SK-N-DZ (cell line): ENCODE results near the gene TNPO2. TPM values are rescaled to one million over a fixed set of nuclear protein-coding genes. Genes with fewer than 3 reads are reported as not detected.
A peak's percentile ranks its signal among the peaks of the same experiment; 100 is the strongest.

Experiments
- DNase-seq: peaks from one replicate; pipeline ENCODE4 v3.0.0-alpha.2; 2015; ENCODE audit warnings: low spot score
- polyA plus RNA-seq, 2 experiments: library from polyadenylated mRNA; depleted of rRNA; stranded (reverse); fragments of >200 nt; gene quantifications; 2 replicates each; pipeline ENCODE4 v1.2.3, GENCODE V29; 2014

The TNPO2 gene
- 54.5 and 57.4 TPM in 2 replicates for polyA plus RNA-seq (2014; cell fraction: cytosol; rRNA removed)
- polyA plus RNA-seq (2014; cell fraction: nucleus; rRNA removed): 168 and 232 TPM in 2 replicates

DNA sequence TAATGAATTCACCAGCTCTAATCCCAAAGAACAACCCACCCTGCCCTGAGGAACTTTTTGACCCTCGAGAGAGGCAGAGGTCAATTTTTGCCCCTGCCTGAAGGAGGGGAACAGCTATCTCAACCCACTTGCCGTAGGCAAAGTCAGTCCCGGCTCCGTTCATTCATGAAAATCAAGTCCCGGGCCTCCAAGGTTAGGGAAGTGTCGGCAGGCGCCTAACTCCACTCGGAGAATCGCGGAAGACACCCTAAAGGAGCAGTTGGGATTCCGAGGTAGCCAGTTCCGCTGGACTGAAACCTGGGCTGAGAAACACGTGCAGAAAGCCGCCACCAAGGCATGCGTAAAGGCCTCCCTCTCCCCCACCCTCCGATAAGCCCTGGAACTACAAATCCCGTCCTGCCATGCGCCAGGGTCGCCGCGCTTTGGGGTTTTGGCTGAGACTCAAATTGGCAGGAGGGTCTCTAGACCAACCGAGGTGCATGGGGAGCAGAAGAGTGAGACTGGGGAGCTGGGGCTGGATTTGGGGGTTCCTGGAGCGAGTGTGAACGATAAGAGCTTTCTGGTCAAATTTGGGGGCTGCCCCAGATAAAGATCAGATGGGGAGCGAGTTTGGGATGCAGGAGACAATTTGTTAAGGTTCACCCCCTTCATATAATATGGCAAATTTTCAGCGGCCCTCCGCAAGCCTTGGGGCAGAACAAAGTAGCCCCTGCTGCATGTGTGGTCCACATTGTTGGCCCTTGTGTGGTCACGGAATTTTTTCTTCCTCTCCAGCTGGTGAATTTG, at the start of gene TNPO2:
TSS of gene TNPO2 (minus strand) at position 292 of the 786 bp plus-strand sequence. CDS start 2,955 bp downstream, outside the sequence.
- peak; percentile 77 for DNase-seq

DNA sequence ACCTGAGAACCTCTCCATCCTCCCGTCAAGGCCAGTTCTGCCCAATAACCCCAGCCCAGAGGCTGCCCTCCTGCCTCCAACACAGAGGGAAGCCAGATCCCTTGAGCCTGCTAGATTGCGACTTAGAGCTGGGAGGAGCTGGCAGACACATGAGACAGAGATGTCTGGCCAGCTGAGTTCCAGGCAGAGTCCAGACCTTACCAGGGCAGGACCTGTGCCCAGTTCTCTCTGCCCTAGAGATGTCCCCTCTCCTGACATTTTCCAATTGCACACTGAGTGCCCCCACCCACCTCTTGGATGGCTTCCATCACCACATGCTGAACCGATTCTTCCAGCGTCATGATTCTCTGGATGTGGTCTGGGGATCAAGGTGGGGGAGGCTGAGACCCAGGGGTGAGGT, 48.6 kb upstream of the TNPO2 start:
- DNase-seq: no peak

DNA sequence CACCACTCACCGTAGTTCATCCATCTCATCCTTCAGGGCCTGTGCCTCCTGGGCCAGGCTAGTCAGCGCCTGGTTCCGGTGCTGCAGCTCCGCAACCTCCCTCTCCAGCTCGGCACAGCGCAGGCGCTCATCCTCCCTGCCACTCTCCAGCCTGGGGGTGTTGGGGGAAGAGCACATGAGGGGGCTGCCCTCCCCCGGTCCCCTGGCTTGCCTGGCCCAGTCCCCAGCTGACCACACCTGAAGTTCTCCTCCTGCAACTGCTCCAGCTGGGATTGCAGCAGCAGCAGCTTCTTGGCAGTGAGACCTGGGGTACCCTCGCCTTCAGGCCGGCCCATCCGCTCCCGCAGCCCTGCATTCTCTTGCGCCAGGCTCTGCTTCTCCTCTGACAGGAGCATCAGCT, 47.2 kb upstream of the TNPO2 start:
- DNase-seq: no peak

DNA sequence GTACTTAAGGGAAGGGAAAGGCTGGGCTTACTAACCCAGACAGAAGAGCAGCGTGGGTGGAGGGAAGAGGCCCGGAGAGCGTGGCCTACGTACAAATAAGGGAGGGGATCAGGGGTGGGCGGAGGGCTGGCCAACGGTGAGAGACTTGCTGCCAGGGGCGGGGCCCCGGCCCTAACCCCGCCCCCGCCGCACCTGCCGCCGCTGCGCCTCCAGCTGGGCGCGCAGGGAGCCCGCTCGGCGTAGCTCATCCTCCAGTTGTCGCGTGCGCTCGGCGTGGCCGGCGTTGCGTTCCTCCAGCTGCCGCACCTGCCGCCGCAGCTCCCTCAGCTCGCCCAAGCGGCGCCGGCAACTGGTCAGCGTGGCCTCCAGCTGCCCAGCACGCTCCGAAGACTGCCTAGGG, 46.0 kb upstream of the TNPO2 start:
- DNase-seq: peak; percentile 65

DNA sequence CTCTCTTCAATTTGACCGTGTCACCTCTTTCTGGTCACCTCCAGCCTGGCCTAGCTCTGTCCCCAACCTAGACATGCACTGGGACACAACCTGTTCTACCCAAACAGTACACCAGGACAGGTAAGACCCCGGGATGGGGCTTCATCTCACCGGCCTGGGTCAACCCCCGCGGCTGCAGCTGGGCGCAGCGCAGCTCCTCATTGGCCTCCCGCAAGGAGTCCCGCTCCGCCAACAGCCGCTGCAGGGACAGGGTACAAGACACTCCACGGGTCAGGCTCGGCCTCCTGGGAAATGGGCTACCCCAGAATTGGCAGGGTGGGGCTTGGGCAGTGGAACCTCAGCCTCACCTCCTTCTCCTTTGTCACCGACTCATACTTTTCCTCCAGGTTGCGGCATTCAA, 43.9 kb upstream of the TNPO2 start:
- no peak for DNase-seq

DNA sequence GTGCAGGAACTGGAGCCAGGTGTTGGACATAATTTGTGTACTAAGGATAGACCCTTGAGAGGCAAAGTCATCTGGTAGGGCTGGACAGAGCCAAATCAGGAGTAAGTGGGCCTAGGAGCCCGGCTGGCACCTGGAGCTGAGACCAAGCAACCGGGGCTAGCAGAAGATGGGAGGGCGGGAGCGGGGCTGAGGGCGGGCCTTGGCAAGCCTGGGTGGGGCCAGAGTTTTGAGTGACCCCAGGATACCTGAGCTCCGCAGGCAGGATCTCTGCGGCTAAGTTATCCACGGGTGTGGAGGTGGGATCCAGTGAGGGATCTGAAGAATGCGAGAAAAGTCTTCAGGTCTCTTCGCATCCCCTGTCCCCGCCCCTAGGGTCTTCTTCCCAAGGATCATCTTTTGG, 43.4 kb upstream of the TNPO2 start:
- no peak for DNase-seq

DNA sequence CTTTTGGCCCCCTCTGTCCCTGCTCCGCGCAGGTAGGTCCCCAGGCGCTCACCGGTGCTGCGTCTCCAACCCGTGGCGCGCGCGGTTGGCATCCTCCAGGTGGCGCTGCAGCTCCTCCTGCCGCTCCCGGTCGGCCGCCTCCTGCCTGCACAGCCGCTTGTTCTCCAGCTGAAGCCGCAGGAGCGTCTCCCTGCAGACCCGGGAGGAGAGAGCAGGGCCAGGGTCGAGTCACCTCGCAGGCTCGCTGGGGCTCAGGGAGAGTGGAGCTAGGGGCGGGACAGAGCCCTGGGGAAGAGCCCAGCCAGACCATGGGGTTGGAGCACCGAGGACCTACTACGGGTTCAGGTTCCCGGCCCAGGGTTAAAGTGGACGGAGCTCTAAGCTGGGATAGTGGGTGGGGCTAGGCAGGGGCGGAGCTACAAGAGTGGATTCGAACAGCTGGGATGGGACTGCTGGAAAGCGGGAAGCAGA, 42.4 kb upstream of the TNPO2 start:
- DNase-seq: no peak

DNA sequence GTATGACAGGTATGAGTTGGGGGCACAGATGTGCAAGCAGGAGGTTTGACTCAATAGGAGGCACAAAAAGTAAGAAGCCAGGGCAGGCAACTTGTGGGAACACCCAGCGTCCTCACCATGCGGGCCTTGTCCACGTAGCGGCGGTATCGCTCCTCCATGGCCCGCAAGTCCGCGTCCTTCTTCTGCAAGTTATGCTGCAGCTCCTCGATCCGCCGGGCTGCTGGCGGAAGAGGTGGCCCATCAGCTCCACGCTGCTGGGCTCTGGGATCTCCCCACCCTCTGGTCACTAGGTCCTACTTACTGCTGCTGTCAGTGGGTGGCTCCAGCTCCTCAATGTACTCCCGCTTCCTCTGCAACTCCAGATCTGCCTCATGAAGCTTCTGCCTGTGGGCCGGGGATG, 41.0 kb upstream of the TNPO2 start:
- no peak for DNase-seq

DNA sequence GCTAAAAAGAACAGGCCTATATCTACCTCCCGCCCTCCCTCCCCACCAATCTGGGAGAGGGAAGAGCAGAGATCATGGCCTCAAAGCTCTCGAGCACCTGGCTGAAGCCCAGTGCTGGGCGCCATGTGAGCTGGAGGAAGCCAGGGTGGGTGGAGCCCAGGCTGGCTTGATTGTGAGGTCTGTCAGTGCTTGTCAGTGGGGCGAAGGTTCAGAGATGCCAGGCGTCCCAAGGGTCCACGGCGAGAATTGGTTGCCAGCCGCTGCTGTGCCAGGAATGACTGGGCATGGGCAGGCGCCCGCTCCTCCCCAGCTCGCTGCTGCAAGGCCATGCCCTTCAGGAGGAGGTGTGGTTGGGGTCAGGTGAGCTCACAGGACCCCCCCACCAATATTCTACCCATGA, 39.4 kb upstream of the TNPO2 start:
- DNase-seq: no peak

DNA sequence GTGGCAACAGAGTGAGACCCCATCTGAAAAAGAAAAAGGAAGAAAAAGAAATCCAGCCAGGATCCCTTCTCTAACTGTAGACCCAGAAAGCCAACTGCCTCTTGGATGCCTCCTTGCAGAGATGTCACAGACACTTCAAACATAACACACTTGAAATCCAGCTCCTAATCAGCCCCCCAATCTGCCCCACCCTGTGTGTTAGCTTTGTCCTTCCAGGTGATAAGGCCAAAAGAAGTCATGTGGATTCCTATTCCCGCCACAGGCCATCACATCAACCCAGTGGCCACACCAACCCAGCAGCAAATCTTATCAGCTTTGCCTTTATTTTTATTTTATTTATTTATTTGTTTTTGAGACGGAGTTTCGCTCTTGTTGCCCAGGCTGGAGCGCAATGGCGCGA, 36.0 kb upstream of the TNPO2 start:
- DNase-seq: no peak

DNA sequence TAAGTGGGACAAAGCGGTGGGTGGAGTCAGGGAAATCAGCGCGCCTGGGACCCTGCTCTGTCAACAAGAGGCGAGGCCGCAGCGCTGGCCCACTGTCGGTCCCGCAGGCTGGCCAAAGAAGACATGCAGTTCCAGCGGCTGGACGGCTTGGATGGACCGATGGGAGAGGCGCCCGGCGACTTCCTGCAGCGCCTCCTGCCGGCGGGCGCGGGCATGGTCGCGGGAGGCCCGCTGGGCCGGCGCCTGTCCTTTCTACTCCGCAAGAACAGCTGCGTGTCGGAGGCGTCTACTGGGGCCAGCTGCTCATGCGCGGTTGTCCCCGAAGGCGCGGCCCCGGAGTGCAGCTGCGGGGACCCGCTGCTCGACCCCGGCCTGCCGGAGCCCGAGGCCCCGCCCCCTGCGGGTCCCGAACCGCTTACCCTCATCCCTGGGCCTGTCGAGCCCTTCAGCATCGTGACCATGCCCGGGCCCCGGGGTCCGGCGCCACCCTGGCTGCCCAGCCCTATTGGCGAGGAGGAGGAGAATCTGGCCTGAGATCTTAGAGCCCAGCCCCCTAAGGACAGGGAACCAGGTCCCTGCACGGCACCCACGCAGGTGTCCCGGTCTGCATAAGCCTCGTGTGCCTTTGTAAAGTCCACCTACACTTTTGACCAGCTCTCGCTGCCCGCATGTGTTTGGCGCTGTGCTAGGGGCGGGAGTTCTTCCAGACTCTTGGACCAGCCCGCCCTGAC, 34.0 kb upstream of the TNPO2 start:
- DNase-seq: peak; percentile 83

DNA sequence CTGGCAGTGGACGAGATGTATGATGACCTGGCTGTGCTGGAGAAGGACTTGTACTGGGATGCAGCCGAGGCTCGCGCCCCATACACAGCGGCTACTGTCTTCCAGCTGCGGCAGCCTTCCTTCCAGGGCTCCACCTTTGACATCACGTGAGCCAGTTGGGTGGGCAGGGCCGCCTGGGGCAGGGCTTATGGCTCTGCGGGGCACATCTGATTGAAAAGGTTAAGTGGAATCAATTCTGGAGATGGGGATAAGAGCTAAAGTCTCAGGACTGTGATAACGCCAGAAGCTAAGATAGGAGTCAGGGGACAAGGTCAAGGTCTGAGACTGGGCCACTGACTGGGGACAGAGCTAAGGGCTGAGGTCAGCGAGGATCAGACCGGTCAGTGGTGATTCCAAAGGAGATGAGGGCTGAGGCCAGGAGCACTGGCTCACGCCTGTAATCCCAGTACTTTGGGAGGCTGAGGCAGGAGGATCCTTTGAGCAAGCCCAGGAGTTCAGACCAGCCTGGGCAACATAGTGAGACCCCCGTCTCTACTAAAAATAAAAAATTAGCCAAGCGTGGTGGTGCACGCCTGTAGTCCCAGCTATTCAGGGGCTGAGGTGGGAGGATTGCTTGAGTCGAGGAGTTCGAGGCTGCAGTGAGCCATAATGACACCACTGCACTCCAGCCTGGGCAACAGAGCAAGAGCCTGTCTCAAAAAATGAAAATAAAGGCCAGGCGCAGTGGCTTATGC, 32.6 kb upstream of the TNPO2 start:
- no peak for DNase-seq

DNA sequence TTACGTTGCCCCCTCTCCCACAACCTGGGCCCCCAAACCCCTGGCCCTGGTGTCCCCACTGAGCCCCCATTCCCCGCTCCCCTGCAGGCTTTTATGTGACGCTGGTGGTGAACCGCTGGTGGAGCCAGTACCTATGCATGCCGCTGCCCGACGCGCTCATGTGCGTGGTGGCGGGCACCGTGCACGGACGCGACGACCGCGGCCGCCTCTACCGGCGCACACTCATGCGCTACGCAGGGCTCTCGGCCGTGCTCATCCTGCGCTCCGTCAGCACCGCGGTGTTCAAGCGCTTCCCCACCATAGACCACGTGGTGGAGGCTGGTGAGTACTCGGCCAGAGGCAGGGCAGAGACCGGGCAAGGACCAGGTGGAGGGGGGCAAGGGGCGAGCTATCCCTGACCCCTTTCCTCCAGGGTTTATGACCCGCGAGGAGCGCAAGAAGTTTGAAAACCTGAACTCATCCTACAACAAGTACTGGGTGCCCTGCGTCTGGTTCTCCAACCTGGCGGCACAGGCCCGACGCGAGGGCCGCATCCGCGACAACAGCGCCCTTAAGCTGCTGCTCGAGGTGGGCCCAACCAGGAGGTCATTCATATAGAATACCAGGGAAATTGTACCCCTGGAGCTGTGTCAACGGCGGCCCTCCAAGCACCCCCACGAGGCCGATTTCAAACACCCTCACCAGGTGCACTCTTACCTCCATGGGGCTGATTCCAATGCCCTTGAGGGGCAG, 30.9 kb upstream of the TNPO2 start:
- DNase-seq: no peak

DNA sequence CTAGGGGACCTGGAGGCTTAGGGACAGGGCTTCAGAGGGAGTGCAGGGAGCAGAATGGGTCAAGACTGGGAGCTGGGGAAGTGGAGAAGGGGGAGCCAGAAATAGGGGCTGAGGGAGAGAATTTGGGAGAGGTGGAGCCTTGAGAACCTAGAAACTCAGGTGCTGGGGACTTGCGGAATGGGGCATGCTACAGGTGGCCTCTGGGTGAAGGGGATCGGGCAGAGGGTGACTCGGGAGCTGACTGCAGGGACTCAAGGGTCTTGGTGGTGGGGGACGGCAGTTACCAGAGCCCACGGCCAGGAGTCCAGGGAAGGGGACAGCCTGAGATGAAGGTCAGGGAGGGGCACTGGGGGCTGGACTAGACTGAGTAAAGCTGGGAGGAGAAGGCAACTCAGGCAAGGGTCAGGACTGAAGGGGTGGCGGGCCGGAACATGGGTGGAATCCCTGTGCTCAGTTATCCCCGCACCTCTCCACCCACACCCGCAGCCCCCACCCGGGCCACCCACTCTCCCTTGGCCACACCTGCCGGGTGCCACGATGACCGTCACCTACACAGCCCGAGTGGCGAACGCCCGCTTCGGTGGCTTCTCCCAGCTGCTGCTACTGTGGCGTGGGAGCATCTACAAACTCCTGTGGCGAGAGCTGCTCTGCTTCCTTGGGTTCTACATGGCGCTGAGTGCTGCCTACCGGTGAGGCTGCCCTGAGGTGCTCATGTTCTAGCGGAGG, 28.5 kb upstream of the TNPO2 start:
- DNase-seq: no peak

DNA sequence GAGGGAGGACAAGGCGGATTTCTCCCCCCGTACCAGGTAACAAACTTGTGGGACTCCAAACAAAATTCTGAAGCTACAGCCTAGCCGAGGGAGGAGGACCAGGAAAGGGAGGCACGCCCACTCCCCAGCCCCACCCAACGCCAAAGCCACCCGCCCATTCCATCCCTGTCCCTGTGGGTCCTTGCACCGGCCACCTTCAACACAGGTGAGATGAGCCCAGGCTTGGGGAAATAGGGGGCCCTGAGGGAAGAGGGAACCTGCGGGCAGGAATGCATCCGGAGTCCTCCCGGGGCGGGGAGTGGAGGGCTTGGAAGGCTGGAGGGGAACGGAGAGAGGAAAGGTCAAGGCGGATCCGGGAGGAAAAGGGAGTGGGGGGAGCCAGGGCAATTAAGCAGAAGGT, 27.9 kb upstream of the TNPO2 start, which contains the start of gene BEST2:
TSS of gene BEST2 (plus strand) at position 157 of the 400 bp plus-strand sequence. CDS start 802 bp downstream, outside the sequence.
- no peak for DNase-seq

DNA sequence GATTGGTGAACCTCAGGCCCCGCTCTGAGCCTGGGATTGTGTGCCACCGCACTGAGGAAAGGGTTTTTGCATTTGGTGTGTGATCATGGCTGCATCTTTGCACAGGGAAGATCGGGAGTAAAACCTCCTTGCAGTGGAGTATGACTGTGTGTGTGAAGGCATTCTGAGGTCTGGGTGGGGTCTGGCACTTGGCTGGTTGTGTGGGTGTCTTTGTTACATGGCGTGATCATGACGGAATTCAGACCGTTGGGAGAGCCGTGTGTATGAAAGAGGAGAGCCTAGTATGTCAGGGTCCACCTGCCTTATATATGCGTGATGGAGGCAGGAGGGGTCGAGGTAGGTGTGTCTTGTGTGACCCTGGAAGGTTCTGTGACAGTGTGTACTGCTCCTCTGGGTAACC, 27.1 kb upstream of the TNPO2 start:
- DNase-seq: no peak

DNA sequence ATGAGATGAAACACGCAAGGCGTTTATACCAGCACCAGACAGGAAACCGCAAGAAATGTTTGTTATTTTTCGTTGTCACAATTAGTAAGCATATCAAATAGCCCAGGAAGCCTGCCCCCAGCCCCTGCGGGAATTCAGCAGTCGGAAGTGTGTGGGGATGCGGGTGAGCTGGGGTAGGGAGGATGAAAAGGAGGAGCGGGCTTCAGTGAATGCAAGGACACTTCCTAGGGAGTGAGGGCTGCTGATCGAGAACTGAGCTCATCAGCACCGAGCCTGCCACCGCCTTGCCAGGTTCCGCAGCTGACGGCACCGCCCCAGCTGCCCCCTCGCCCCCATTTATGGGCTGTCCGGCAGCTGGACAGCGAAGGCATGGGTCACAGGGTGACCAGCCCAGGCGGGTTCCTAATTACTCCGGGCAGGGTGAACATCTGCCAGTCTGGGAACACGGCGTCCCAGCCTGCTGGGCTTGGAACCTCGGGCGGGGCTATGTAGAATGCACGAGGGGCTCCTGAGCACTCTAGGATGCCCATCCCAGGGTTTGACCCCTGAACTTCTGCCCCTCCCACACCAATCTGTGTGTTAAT, 26.3 kb upstream of the TNPO2 start:
- no peak for DNase-seq

DNA sequence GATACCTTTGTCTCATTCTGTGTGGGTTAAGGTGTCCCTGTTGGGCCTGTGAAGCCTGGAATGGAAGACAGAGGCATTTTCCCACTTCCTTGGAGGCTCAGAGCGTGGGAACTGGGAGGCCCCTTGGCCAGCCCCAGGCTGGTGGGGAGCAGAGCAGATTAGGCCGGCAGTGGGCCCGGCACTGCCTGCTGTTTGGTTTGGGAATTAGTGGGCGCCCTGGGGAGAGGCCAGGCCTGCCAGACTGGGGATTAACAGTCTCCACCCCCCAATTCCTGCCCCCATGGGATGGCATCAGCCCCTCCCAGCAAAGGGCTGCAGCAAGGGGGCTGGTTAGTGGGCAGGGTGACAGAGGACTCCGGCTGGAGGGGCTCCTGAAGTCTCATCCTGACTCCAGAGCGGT, 24.8 kb upstream of the TNPO2 start:
- DNase-seq: no peak

DNA sequence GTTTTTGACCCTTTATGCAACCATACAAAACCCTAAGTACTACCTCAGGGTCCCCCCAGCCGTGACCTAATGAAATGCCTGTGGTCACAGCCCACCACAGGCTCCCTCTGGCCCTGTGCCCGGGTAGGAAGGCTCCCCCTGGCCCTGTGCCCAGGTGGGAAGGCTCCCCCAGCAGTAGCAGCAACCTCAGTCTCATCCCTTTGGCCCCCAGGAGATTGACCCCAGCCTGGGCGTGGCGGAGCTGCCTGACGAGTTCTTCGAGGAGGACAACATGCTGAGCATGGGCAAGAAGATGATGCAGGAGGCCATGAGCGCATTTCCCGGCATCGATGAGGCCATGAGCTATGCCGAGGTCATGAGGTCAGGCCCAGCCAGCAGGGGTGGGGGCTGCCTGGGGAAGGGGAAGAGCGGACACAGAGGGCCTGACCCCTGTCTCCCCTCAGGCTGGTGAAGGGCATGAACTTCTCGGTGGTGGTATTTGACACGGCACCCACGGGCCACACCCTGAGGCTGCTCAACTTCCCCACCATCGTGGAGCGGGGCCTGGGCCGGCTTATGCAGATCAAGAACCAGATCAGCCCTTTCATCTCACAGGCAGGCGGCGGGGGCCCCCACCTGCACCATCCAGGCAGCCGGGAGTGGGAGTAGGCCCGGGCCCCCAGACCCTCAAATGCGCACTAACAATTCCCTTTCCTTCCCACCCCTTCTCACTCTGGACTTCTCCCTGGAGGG, 21.6 kb upstream of the TNPO2 start:
- DNase-seq: no peak
